HAP-1 (cell line): ENCODE data around the gene ULK3.

Source experiments
- DNase-seq, 2 experiments: peaks; one replicate each; pipeline ENCODE4 v3.0.0-alpha.2; 2016 to 2020; ENCODE audit warnings: low spot score in 2 of 2
- H3K27me3 ChIP-seq: fragments of 250-450 bp; sonication (Bioruptor Pico); 2 replicates; pipeline ENCODE4 v1.5.1; 2020; ENCODE audit warnings: low read depth, mild to moderate bottlenecking, moderate library complexity
- H3K36me3 ChIP-seq: fragments of 250-450 bp; sonication (Bioruptor Pico); replicated peaks from 2 replicates; pipeline ENCODE4 v1.5.1; 2020; ENCODE audit warnings: mild to moderate bottlenecking
- H3K4me1 ChIP-seq: fragments of 250-450 bp; sonication (Bioruptor Pico); 2 replicates; pipeline ENCODE4 v1.5.1; 2020; ENCODE audit warnings: mild to moderate bottlenecking
- H3K4me3 ChIP-seq: fragments of 250-450 bp; sonication (Bioruptor Pico); 2 replicates; pipeline ENCODE4 v1.5.1; 2020; ENCODE audit warnings: mild to moderate bottlenecking, moderate library complexity
- H3K9me3 ChIP-seq: fragments of 250-450 bp; sonication (Bioruptor Pico); 2 replicates; pipeline ENCODE4 v1.5.1; 2020; ENCODE audit warnings: mild to moderate bottlenecking, moderate library complexity
- in situ Hi-C: fragments of 300-500 bp; cut with MboI; formaldehyde crosslinking; loops from 3 replicates; pipeline ENCODE4 v1.14.3; 2020; ENCODE audit warnings: low sequenced_read_pairs, inconsistent platforms, mixed read lengths

The ULK3 gene

GRCh38 chr15:74873756-74874424 is 30.9 kb upstream of the ULK3 start:
- DNase-seq: peak; percentile 3 to 56
- in situ Hi-C loops: no loop called here
- peaks cover 34% of the 10 kb centered on the region for H3K4me1 ChIP-seq
- H3K4me3 ChIP-seq: peak overlapping the region; percentile 100
- peaks cover 11% of the 10 kb centered on the region for H3K36me3 ChIP-seq
- peaks cover 2% of the 10 kb centered on the region; the same call in 1 of the 2 replicates for H3K9me3 ChIP-seq
- no peaks in the 10 kb centered on the region for H3K27me3 ChIP-seq

GRCh38 chr15:74873036-74873755 is 30.2 kb upstream of the ULK3 start, which contains the start of gene SCAMP2:
SCAMP2 (minus strand) TSS chr15:74873365; CDS start chr15:74873255, 110 bp downstream.
- in situ Hi-C loops: no loop called here
- DNase-seq: peak; percentile 100
- Histone ChIP-seq H3K36me3 (peaks cover 18% of the 10 kb centered on the region), H3K9me3 (peaks cover 3% of the 10 kb centered on the region), H3K27me3 (no peaks in the 10 kb centered on the region), H3K4me3 (peak within 1 kb of the TSS; percentile 100), H3K4me1 (peaks cover 34% of the 10 kb centered on the region)

DNA sequence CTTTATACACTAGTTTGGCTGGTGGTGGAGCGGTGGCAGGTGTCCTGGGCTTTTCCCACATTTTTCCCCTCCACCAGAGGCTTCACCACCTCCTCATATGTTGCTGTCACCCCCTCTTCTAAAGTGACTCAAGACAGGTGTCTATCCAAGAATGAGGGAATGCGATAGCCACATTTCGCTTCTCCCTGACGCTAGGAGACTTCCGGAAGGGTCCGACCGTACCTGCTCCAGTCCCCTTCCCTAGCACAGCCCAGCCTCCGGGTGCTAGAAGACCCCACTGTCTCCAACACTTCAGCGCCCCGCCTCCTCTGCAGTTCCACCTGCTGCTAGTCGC is 29.7 kb upstream of the ULK3 start:
- Histone ChIP-seq H3K27me3 (no peaks in the 10 kb centered on the region), H3K9me3 (peaks cover 4% of the 10 kb centered on the region), H3K36me3 (peaks cover 23% of the 10 kb centered on the region), H3K4me1 (peaks cover 34% of the 10 kb centered on the region), H3K4me3 (peak overlapping the region; percentile 100)
- no peak for DNase-seq
- in situ Hi-C loops: no loop called here

DNA sequence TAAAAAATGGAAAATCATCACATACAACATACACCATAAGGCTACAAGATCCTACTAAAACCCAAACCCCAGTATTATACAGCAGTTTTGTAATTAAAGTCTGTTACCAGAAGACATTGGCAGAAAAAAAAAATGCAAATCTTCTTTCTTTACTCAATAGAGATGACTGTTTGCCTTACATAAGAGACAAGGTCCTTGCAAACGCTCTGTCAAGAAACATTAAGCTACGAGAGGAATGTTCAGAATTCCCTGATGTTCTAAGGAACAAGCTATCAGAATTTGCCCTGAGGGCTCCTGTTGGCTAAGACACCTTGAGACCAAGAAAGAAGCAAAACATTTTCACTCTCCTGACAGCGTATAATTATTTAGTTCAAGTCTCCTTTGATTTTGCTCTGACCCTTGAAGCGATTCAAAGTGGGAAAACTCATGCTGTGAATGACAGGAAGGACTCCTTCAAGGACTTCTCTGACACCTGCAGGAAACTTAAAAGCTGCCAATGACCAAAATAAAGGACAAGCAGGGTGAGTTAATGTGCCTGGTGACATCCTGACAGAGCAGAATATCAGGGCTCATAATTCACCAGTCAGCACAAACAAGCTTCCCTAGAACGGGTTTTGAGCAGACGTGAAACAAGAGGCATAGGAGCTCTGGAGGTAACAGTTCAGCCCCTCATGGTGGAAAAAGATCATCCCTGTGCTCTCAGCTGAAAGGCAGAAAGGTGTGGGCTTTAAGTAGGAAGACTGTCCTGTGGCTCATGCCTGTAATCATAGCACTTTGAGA is 27.7 kb upstream of the ULK3 start:
- H3K4me1 ChIP-seq: peaks cover 34% of the 10 kb centered on the region
- in situ Hi-C loops: no loop called here
- H3K36me3 ChIP-seq: peaks cover 30% of the 10 kb centered on the region
- H3K27me3 ChIP-seq: no peaks in the 10 kb centered on the region
- peaks cover 4% of the 10 kb centered on the region for H3K9me3 ChIP-seq
- peak; percentile 74 to 84 for DNase-seq
- no peak overlapping the region for H3K4me3 ChIP-seq

DNA sequence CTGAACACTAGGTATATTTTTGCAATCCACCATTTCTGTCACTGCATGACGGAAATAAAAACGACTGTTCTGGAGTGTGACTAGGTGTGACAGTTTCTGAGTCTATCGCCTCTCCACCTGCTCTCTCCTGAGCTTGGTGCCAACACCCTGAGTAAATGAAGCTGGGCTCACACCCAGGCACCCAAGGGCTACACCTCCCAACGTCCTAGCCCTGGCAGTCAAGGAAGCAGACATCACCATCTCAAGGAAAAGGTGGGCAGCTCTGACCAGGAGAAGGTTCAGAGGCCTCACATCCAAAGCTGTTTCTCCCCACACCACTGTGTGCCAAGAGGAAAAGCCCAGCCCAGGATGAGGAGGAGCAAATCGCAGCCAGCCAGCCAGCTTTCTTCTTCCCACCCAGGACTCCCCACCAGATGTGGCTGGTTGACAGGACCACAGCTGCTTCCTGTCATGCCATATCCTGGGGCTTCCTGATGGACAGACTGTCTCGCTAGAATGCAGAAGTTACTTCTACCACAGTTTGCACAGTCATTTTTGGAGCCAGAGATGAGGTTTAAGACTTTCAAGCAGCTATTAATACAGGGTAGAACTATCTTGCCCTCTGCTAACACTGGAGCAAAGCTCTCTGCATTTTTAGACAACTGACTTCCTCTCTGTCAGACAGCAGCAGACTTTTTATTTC is 26.9 kb upstream of the ULK3 start:
- in situ Hi-C loops: no loop called here
- Histone ChIP-seq H3K4me1 (peaks cover 34% of the 10 kb centered on the region), H3K36me3 (peaks cover 30% of the 10 kb centered on the region), H3K9me3 (peaks cover 2% of the 10 kb centered on the region; the same call in 1 of the 2 replicates), H3K27me3 (no peaks in the 10 kb centered on the region), H3K4me3 (no peak overlapping the region)
- no peak for DNase-seq

- H3K9me3 ChIP-seq: peaks cover 2% of the 10 kb centered on the region; the same call in 1 of the 2 replicates
- in situ Hi-C loops: no loop called here
- DNase-seq: no peak
- H3K27me3 ChIP-seq: no peaks in the 10 kb centered on the region
- peaks cover 34% of the 10 kb centered on the region for H3K4me1 ChIP-seq
- no peak overlapping the region for H3K4me3 ChIP-seq
- peaks cover 33% of the 10 kb centered on the region for H3K36me3 ChIP-seq
Measured at GRCh38 chr15:74869372-74869725, 26.4 kb upstream of the ULK3 start.

GRCh38 chr15:74868059-74868458 is 25.1 kb upstream of the ULK3 start:
- H3K4me1 ChIP-seq: peaks cover 26% of the 10 kb centered on the region
- no peak for DNase-seq
- peaks cover 2% of the 10 kb centered on the region; the same call in 1 of the 2 replicates for H3K9me3 ChIP-seq
- peaks cover 34% of the 10 kb centered on the region for H3K36me3 ChIP-seq
- H3K27me3 ChIP-seq: no peaks in the 10 kb centered on the region
- H3K4me3 ChIP-seq: no peak overlapping the region
- in situ Hi-C loops: no loop called here

DNA sequence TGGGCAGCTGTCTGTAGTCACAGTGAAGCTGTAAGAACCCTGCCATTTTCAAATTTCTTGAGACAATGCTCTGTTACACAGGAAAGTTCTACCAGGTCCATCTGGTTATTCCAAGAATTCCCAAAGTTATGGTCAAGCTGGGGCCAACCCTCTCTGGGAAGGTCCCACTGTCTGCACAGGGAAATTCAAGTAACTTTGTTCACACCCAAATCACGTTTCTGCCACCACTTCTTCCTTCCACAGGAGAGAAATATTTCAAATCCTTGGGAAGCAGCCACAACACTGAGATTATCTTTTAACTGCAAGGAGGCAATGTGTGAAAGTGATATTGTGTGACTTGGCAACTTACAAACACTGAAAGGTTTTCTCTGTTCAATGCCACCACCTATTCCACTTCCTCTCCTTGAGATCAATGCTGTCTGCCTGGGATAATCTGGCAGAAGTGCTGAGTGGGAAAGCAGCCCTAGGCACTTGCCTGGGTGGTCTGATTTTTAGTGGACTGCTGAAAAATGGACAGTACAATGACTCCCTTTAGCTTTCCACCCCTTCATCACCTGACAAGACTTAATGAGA is 24.6 kb upstream of the ULK3 start:
- H3K4me3 ChIP-seq: no peak overlapping the region
- DNase-seq: no peak
- H3K9me3 ChIP-seq: peaks cover 2% of the 10 kb centered on the region; the same call in 1 of the 2 replicates
- peaks cover 26% of the 10 kb centered on the region for H3K4me1 ChIP-seq
- no peaks in the 10 kb centered on the region for H3K27me3 ChIP-seq
- in situ Hi-C loops: no loop called here
- H3K36me3 ChIP-seq: peaks cover 34% of the 10 kb centered on the region

- in situ Hi-C loops: no loop called here
- Histone ChIP-seq H3K27me3 (no peaks in the 10 kb centered on the region), H3K4me1 (peaks cover 19% of the 10 kb centered on the region), H3K9me3 (peaks cover 2% of the 10 kb centered on the region; the same call in 1 of the 2 replicates), H3K4me3 (no peak overlapping the region), H3K36me3 (peaks cover 34% of the 10 kb centered on the region)
- DNase-seq: no peak
Measured at GRCh38 chr15:74866090-74866489, 23.1 kb upstream of the ULK3 start.

- DNase-seq: no peak
- in situ Hi-C loops: no loop called here
- H3K27me3 ChIP-seq: no peaks in the 10 kb centered on the region
- H3K9me3 ChIP-seq: peaks cover 2% of the 10 kb centered on the region; the same call in 1 of the 2 replicates
- H3K4me3 ChIP-seq: no peak overlapping the region
- peaks cover 34% of the 10 kb centered on the region for H3K36me3 ChIP-seq
- peaks cover 11% of the 10 kb centered on the region for H3K4me1 ChIP-seq
Measured at GRCh38 chr15:74865316-74865715, 22.4 kb upstream of the ULK3 start.

- H3K27me3 ChIP-seq: no peaks in the 10 kb centered on the region
- DNase-seq: no peak
- peaks cover 27% of the 10 kb centered on the region for H3K36me3 ChIP-seq
- peaks cover 2% of the 10 kb centered on the region; the same call in 1 of the 2 replicates for H3K9me3 ChIP-seq
- H3K4me1 ChIP-seq: 0 out of 2 replicates have a peak, but pooled peaks cover under 1% of the 10 kb centered on the region
- in situ Hi-C loops: no loop called here
- H3K4me3 ChIP-seq: no peak overlapping the region
Measured at GRCh38 chr15:74864296-74864695, 21.3 kb upstream of the ULK3 start.

- in situ Hi-C loops: no loop called here
- Histone ChIP-seq H3K36me3 (peaks cover 18% of the 10 kb centered on the region), H3K9me3 (peaks cover 2% of the 10 kb centered on the region; the same call in 1 of the 2 replicates), H3K4me1 (no peaks in the 10 kb centered on the region), H3K4me3 (no peak overlapping the region), H3K27me3 (no peaks in the 10 kb centered on the region)
- no peak for DNase-seq
Measured at GRCh38 chr15:74863239-74864056, 20.5 kb upstream of the ULK3 start.
